Activated T-helper 1 cell treated with anti-CD3 and anti-CD28 coated beads, Interleukin-12 subunit alpha, Interleukin-12 subunit beta, Interleukin-2, Interleukin-4 antibody, amounts not matched to agents 30 ng/mL and 10 ng/mL and 1 ng/mL, durations not matched to agents 14 hours and 24 hours and 36 hours (primary cell): ENCODE data around the gene FYCO1. TPM values are rescaled to one million over a fixed set of nuclear protein-coding genes. Genes with fewer than 3 reads are reported as not detected.

ENCODE experiments used
- DNase-seq: peaks from one replicate; pipeline ENCODE4 v3.0.0; 2021; ENCODE audit warnings: low spot score
- H3K27ac Mint-ChIP-seq: one replicate; pipeline ENCODE4 v1.8.0; 2021; ENCODE audit warnings: mild to moderate bottlenecking, mixed read lengths
- H3K27me3 Mint-ChIP-seq: one replicate; pipeline ENCODE4 v1.8.0; 2022; ENCODE audit warnings: mild to moderate bottlenecking, moderate library complexity, mixed read lengths; ENCODE audit not compliant: insufficient read depth
- H3K36me3 Mint-ChIP-seq: one replicate; pipeline ENCODE4 v1.8.0; 2021; ENCODE audit warnings: low read depth, mixed read lengths
- H3K4me1 Mint-ChIP-seq: one replicate; pipeline ENCODE4 v1.8.0; 2021; ENCODE audit warnings: low read depth, mixed read lengths
- H3K4me3 Mint-ChIP-seq: one replicate; pipeline ENCODE4 v1.8.0; 2021; ENCODE audit warnings: mild to moderate bottlenecking, moderate library complexity, mixed read lengths
- H3K9me3 Mint-ChIP-seq: one replicate; pipeline ENCODE4 v1.8.0; 2021; ENCODE audit warnings: mixed read lengths
- intact Hi-C: fragments of 100-400 bp; cut with micrococcal nuclease; formaldehyde crosslinking; loops from one replicate; pipeline ENCODE4 v1.15.1; 2024
- total RNA-seq: library from RNA; stranded (reverse); gene quantifications from 2 replicates; pipeline ENCODE4 v1.2.3, GENCODE V29; 2022

FYCO1 gene
- total RNA-seq, 1 donor from 2014 or later = 16.3 TPM

DNA sequence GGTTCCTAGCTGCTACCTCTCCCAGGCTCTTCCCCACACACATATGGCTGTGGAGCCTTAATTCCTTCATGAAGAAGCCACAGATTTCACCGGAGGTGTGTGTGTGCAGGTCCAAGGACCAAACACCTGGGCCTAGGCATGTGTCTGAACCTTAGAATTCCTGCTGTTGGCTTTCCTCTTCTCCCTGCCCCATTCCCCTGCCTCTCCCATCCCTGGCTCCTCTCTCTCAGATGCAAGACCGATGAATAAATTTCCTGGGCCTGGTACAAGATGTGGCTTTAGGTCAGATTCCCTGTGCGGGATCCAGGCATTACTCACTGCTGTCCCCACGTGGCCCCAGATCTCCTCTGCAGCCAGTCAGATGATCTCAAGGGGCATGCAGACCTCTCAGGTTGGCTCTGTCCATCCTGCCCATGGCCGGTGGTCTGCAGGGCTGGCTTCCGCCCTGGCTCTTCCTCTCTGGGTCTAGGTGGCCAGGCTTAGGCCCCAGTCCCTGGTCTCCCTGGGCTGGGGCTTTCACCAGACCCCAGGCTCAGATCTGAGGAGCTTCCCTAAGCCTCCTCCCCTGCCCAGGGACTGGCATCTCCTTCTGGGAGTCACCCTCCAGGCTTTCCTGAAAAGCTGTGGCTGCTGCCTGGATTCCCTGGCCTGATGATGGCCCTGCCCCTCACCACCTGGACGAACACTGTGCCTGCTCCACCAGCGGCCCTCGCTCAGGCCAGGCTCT is 88.8 kb downstream of the FYCO1 start:
- H3K4me3 Mint-ChIP-seq = no peak overlapping the region
- peaks cover 15% of the 10 kb centered on the region for H3K36me3 Mint-ChIP-seq
- H3K9me3 Mint-ChIP-seq = peaks cover 4% of the 10 kb centered on the region
- H3K27ac Mint-ChIP-seq = no peak overlapping the region
- intact Hi-C loops = no loop called here
- no peak for DNase-seq
- H3K27me3 Mint-ChIP-seq = peaks cover 29% of the 10 kb centered on the region
- H3K4me1 Mint-ChIP-seq = peaks cover 24% of the 10 kb centered on the region

DNA sequence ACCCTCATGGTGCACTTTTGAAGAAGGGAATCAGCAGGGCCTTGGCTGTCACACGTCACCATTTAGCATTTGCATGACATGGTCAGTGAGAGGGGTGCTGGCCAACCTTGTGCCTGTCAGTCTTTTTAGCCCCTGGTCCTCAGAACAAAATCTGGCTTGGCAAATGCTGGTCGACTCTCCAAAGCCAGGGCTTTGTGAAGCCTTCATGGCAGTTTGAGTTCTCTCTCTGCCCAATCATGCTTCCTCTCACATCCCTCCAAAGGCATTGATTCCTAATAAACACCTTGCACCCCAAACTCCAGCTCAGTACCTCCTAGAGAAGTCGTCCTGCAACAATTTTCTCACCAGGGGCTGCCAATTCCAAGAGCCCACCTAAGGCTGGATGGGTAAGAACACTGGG is 89.9 kb downstream of the FYCO1 start:
- Mint-ChIP-seq H3K27me3 (peaks cover 29% of the 10 kb centered on the region), H3K36me3 (peaks cover 15% of the 10 kb centered on the region), H3K4me3 (no peak overlapping the region), H3K4me1 (peaks cover 24% of the 10 kb centered on the region), H3K9me3 (peaks cover 4% of the 10 kb centered on the region), H3K27ac (no peak overlapping the region)
- intact Hi-C loops = loop anchor here (1.0 kb wide), 1 partner anchor 10 kb away; no protein-coding TSS in a partner anchor
- DNase-seq = no peak

DNA sequence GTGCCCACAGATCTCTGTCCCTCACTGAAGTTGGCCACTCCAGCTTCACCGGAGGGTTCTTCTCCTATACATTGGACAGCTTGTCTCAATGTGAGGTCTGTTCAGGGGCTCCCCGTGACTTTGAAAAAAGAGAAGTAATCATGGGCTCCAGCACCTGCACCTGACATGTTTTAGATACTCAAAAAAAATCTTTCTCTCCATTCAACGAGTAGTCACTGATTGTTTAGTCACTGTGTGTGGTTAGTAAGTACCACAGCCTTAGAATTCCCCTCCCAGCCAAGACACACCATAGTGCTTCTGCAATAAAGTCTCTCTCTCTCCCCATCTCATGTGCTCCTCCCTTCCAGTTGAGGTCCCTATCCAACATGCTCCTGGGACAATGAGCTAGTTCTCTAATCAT is 90.7 kb downstream of the FYCO1 start:
- H3K27ac Mint-ChIP-seq = no peak overlapping the region
- no peak overlapping the region for H3K4me3 Mint-ChIP-seq
- H3K27me3 Mint-ChIP-seq = peaks cover 22% of the 10 kb centered on the region
- no peak for DNase-seq
- peaks cover 4% of the 10 kb centered on the region for H3K9me3 Mint-ChIP-seq
- peaks cover 24% of the 10 kb centered on the region for H3K4me1 Mint-ChIP-seq
- H3K36me3 Mint-ChIP-seq = peaks cover 11% of the 10 kb centered on the region
- intact Hi-C loops = loop anchor here (1.0 kb wide), 1 partner anchor 10 kb away; no protein-coding TSS in a partner anchor

DNA sequence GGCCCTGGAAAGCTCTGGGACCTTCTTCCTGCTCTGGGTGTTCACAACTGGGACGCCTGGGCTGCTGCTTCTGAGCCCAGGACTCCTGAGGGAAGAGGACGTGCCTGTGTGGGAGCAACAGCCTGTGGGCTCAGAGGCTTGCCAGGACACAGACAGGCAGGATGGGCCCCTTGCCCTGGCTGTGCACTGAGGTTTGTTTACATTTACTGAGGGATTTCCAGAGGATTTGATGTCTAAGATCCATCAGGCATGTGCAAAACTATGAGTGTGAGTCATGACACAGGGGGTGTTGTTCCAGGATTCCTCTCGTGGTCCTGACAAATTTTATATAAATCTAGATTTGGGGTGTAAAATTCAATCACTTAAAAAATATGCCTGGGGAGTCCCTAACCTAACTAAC is 98.7 kb downstream of the FYCO1 start:
- Mint-ChIP-seq H3K36me3 (peaks cover 1% of the 10 kb centered on the region), H3K4me3 (no peak overlapping the region), H3K9me3 (no peaks in the 10 kb centered on the region), H3K4me1 (peaks cover 8% of the 10 kb centered on the region), H3K27ac (no peak overlapping the region), H3K27me3 (peaks cover 46% of the 10 kb centered on the region)
- DNase-seq = no peak
- intact Hi-C loops = no loop called here

DNA sequence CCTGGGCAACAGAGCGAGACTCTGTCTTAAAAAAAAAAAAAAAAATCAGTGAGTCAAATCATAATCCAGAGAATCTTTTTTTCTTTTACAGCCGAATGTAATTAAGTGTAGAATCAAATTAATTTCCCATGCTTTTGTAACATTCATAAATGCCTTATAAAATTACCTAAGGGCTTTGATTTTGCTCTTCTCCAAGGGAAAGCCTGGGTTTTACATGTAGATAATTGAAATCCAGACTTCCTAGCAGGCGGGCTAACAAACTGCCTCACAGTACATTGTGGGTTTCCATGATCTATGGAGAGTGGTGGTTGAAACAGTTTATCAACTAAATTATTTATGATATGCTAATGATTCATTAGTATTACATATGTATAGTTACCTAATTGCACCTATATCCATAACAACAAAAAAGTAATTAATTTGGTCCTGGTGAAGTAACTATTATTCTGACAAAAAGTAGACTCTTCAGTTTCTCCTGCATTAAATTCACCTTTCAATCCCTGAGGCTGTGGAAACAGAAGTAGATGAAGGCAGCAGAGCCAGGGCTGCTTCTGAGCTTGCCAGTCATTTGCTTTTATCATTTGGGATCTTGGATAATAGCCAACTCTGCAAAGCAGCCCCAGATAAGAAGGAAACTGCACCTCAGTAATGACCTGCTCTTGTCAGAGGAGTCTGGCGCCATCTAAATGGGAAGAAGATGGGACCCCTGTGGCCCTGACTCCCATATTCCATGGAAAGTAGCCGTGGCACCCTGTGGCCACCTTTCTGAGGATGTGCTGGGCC is 99.7 kb downstream of the FYCO1 start:
- Mint-ChIP-seq H3K27ac (no peak overlapping the region), H3K36me3 (peaks cover 1% of the 10 kb centered on the region), H3K9me3 (no peaks in the 10 kb centered on the region), H3K4me1 (peaks cover 8% of the 10 kb centered on the region), H3K27me3 (peaks cover 51% of the 10 kb centered on the region), H3K4me3 (no peak overlapping the region)
- no peak for DNase-seq
- intact Hi-C loops = no loop called here

DNA sequence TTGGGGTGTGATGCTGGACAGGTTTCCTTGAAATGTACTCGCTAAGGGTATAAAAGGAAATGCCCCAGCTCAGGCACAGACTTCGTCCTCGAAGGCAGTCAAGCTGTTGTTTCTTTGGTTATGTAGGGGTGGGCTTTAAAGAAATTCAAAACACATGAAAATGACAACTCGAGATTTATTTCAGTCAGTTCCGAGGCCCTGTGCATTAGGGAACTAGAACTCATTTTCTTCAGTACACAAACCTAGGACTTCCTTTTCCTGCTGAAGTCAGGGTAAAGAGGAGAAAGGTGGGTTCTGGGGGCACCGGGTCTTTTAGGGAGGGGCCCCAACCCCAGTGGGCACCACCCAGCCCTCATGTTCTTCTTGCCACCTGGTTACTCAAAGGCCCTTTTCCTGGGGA is 101.6 kb downstream of the FYCO1 start:
- no peaks in the 10 kb centered on the region for H3K9me3 Mint-ChIP-seq
- H3K4me3 Mint-ChIP-seq = no peak overlapping the region
- H3K27ac Mint-ChIP-seq = no peak overlapping the region
- intact Hi-C loops = no loop called here
- DNase-seq = no peak
- peaks cover 8% of the 10 kb centered on the region for H3K4me1 Mint-ChIP-seq
- H3K36me3 Mint-ChIP-seq = no peaks in the 10 kb centered on the region
- peaks cover 57% of the 10 kb centered on the region for H3K27me3 Mint-ChIP-seq

DNA sequence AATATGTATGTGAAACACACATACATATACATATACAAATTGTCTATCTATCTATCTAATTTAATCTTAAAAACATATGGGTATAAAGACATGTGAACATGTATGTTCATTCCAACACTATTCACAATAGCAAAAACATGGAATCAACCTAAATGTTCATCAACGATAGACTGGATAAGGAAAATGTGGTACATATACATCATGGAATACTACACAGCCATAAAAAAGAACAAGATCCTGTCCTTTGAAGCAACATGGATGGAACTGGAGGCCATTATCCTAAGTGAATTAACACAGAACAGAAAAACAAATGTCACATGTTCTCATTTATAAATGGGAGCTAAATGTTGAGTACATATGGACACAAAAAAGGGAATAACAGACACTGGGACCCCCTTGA is 103.5 kb downstream of the FYCO1 start:
- no peaks in the 10 kb centered on the region for H3K36me3 Mint-ChIP-seq
- H3K9me3 Mint-ChIP-seq = no peaks in the 10 kb centered on the region
- H3K4me1 Mint-ChIP-seq = peaks cover 10% of the 10 kb centered on the region
- H3K4me3 Mint-ChIP-seq = no peak overlapping the region
- H3K27me3 Mint-ChIP-seq = peaks cover 49% of the 10 kb centered on the region
- no peak for DNase-seq
- intact Hi-C loops = no loop called here
- no peak overlapping the region for H3K27ac Mint-ChIP-seq

DNA sequence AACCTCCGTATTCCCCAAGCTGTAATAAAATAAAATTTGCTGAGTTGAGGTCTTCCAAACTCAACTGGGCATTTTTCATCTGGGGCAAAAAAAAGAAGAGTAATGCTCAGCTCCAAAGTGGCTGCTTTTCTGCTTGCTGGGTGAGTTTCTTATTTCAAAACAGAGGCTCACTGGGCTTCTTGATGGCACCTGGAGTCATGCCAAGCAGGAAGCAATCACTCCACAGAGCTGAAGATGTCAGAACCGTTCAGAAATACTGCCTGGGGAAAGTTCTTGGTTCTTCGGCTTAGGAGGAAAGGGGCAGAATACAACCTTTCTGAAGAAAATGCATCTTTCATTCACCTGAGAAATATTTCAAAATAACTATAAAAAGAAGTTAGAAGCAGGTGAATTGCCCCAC is 105.2 kb downstream of the FYCO1 start:
- no peaks in the 10 kb centered on the region for H3K36me3 Mint-ChIP-seq
- H3K9me3 Mint-ChIP-seq = no peaks in the 10 kb centered on the region
- H3K4me1 Mint-ChIP-seq = peaks cover 14% of the 10 kb centered on the region
- DNase-seq = no peak
- intact Hi-C loops = no loop called here
- no peak overlapping the region for H3K27ac Mint-ChIP-seq
- H3K27me3 Mint-ChIP-seq = peaks cover 44% of the 10 kb centered on the region
- H3K4me3 Mint-ChIP-seq = no peak overlapping the region

DNA sequence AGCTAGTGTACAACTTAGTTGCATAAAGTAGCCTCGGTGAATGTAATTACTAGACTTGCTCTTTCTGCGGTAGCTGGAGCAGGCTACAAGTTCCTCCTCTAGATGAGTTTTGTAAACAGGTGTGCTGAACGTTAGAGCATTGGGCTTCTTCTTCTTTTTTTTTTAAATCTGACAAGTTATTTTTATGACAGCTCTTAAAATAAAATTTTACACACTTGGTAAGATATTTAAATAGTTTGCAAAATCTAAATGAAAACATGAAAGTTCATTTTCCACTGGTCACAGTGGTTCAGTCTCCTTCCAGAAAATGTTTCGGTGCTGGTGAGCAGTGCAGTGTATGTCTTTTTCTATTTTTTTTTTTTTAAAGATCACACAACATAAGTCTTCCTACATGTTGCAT is 106.3 kb downstream of the FYCO1 start:
- Mint-ChIP-seq H3K4me1 (peaks cover 23% of the 10 kb centered on the region), H3K4me3 (no peak overlapping the region), H3K36me3 (no peaks in the 10 kb centered on the region), H3K9me3 (no peaks in the 10 kb centered on the region), H3K27me3 (peaks cover 43% of the 10 kb centered on the region), H3K27ac (no peak overlapping the region)
- intact Hi-C loops = no loop called here
- no peak for DNase-seq

DNA sequence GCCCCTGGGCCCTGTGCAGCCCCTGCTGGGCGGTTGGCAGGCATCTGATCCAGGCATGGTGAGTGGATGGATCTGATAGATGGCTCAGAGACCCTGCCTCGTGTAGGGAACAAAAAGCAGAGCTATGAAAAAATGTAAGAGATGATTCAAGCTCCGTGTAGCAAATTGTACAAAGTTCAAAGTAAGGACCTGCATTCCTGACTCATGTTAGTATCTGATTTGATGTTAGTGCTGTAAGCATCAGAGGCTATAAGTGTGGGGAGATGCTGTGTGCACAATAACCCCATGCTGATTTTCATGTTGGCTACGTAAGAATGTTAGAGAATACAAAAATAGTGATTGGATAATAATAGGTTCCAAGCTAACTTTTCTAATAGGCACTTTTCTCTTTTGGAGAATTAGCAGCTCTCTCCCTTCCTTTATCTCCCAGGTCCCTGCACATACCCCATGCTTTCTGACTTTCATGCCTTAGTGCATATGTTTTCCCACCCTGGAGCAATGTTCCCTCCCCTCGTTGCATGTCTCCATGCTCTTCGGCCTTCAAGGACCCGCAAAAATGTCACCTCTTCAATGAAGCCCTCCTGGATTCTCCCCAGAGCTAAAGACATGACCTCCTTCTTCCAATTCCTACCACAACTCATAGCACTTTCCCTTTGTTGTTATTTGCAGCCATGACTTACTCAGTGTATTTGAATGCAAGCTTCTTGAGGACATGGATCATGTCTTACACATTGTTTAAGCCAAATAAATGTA is 107.7 kb downstream of the FYCO1 start:
- H3K9me3 Mint-ChIP-seq = no peaks in the 10 kb centered on the region
- H3K36me3 Mint-ChIP-seq = no peaks in the 10 kb centered on the region
- H3K27ac Mint-ChIP-seq = no peak overlapping the region
- no peak for DNase-seq
- intact Hi-C loops = no loop called here
- H3K4me3 Mint-ChIP-seq = no peak overlapping the region
- peaks cover 44% of the 10 kb centered on the region for H3K27me3 Mint-ChIP-seq
- peaks cover 15% of the 10 kb centered on the region for H3K4me1 Mint-ChIP-seq

DNA sequence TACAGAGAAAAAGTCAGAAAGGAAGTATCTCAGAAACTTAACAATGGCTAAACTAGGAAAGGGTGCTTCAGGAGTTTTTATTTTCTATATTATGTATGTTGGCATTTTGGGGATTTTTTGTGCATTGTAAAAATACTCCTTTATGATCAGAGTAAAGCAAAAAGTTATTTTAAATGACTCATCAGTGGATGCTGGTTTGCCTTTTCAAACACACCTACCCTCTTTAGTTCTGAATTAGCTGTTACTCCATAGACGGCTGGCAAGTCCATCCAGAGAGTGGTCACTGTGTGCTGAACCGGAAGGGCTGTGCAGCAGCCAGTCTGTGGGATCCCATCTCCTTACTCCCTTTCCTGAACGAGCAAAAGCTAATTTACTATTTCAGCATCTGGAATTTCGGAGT is 108.3 kb downstream of the FYCO1 start:
- peaks cover 15% of the 10 kb centered on the region for H3K4me1 Mint-ChIP-seq
- no peaks in the 10 kb centered on the region for H3K9me3 Mint-ChIP-seq
- H3K27me3 Mint-ChIP-seq = peaks cover 43% of the 10 kb centered on the region
- H3K4me3 Mint-ChIP-seq = no peak overlapping the region
- H3K36me3 Mint-ChIP-seq = no peaks in the 10 kb centered on the region
- intact Hi-C loops = no loop called here
- H3K27ac Mint-ChIP-seq = no peak overlapping the region
- DNase-seq = no peak

DNA sequence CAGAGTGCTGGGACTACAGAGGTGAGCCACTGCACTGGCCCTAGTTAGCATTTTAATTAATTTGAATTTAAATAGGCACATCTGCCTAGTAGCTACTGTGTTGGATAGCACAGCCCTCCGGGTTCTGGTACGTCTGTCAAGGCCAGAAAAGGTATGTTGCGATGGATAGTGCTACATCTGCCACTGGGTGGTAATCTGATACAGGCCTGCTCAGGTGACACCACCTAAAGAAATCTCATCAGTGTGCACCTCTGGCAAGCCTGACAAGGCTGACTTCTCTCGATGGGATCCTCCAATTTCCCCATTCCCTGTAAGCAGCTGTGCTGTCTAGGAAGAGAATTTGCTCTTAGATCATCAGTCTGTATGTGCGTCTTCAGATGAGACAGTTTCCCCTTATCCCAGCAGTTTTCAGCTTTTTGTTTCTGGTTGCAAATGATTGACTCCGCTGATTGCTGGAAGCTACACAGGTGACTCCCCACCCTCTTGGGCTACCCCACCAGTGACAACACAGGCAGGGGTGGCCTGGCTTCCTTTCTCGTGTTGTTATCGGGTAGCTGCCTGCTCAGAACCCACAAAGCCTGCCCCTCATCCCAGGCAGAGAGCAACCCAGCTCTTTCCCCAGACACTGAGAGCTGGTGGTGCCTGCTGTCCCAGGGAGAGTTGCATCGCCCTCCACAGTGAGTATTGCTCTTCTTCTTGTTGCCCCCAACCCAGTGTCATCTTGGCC is 109.5 kb downstream of the FYCO1 start, which contains the start of gene CCR9:
Gene CCR9 (plus strand): TSS at position 565 of the 727 bp plus-strand sequence. CDS start 8,391 bp downstream, outside the sequence.
- no peaks in the 10 kb centered on the region for H3K36me3 Mint-ChIP-seq
- peaks cover 21% of the 10 kb centered on the region for H3K4me1 Mint-ChIP-seq
- H3K27ac Mint-ChIP-seq = no peak within 1 kb of the TSS
- no peaks in the 10 kb centered on the region for H3K9me3 Mint-ChIP-seq
- H3K4me3 Mint-ChIP-seq = no peak within 1 kb of the TSS
- no peak for DNase-seq
- intact Hi-C loops = no loop called here
- H3K27me3 Mint-ChIP-seq = peaks cover 37% of the 10 kb centered on the region
